SK-N-MC (cell line): ENCODE measurements around the gene CSTPP1.

Experiments
- EZH2 ChIP-seq: fragments of 200-600 bp; sonication (generic); IDR thresholded peaks from one replicate; pipeline ENCODE4 v1.6.1; 2017; ENCODE audit warnings: antibody characterized with exemption
- FOXP2 ChIP-seq: optimal IDR thresholded peaks from 2 replicates; pipeline ENCODE3; 2011; ENCODE audit warnings: mild to moderate bottlenecking, moderate library complexity; ENCODE audit not compliant: insufficient read depth; ENCODE audit errors: extremely low read length, control extremely low read depth
- POLR2AphosphoS5 ChIP-seq: IDR thresholded peaks from 2 replicates; pipeline ENCODE4 v1.6.1; 2012; ENCODE audit warnings: mild to moderate bottlenecking, low read depth, low read length, borderline replicate concordance

GRCh38 chr11:46966773-46967172, 30.2 kb downstream of the CSTPP1 start:
- TF ChIP-seq POLR2AphosphoS5 (no peak), EZH2 (no peak), FOXP2 (no peak)
